ENCODE results near the gene ANAPC1. TPM values are rescaled to one million over a fixed set of nuclear protein-coding genes. Genes with fewer than 3 reads are reported as not detected.
"Not testable (repeated sequence)": the region's sequence is repeated elsewhere in the genome, so short reads cannot be mapped to it uniquely, and the experiment has no call there.

Gene ANAPC1
- total RNA-seq, 1 experiment from 2014 or later = 21.0 TPM

- no peaks in the 10 kb centered on the region for H3K27me3 ChIP-seq
- H3K9me3 ChIP-seq = no peaks in the 10 kb centered on the region
- no peak for DNase-seq
- no peak overlapping the region for H3K4me3 ChIP-seq
- no peaks in the 10 kb centered on the region for H3K36me3 ChIP-seq
Observed at GRCh38 chr2:111908578-111908977, 24.6 kb upstream of the ANAPC1 start.

DNA sequence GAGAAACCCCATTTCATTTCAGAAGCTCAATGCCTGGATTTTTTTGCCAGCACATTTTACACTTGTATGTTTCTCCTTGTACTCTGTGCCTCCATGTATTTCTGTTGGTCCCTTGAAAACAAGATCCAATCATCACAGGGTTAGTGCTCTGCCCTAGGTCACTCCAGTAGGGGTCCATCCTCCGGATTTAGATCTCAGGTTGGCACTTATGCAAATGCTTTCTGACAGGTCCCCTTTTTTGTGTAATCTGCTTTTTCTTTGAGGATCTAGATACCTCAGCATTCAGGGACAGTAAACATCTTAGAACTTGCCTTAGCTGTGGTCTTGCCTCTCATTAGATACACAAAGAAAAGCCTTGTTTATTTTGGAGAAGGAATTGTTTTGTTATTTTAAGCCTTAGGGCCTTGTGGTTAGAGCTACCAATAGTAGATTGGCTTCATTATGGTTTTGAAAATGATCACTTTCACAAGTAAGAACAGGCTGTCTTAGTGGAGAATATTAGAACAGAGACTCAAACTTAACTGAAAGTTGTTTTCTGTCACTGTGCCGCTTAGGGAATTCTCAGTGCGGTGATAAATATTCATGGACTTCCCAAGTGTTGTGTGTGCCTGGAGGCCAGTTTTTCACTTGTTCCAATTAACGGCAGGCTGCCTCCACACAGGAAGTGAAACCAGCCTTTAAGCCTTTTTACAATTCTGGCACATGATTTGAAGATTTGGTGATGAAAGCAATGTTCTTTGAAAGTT, 22.2 kb upstream of the ANAPC1 start:
- Histone ChIP-seq H3K36me3 (no peaks in the 10 kb centered on the region), H3K27me3 (no peaks in the 10 kb centered on the region), H3K9me3 (no peaks in the 10 kb centered on the region), H3K4me3 (no peak overlapping the region)
- no peak for DNase-seq

GRCh38 chr2:111905475-111905869, 21.5 kb upstream of the ANAPC1 start:
- H3K9me3 ChIP-seq, H3K27me3 ChIP-seq, DNase-seq, H3K4me3 ChIP-seq, H3K36me3 ChIP-seq: not testable (repeated sequence)

- DNase-seq = no peak
- H3K36me3 ChIP-seq = no peaks in the 10 kb centered on the region
- no peak overlapping the region for H3K4me3 ChIP-seq
- no peaks in the 10 kb centered on the region for H3K9me3 ChIP-seq
- H3K27me3 ChIP-seq = peaks cover 8% of the 10 kb centered on the region
Observed at GRCh38 chr2:111904726-111905474, 20.9 kb upstream of the ANAPC1 start.

DNA sequence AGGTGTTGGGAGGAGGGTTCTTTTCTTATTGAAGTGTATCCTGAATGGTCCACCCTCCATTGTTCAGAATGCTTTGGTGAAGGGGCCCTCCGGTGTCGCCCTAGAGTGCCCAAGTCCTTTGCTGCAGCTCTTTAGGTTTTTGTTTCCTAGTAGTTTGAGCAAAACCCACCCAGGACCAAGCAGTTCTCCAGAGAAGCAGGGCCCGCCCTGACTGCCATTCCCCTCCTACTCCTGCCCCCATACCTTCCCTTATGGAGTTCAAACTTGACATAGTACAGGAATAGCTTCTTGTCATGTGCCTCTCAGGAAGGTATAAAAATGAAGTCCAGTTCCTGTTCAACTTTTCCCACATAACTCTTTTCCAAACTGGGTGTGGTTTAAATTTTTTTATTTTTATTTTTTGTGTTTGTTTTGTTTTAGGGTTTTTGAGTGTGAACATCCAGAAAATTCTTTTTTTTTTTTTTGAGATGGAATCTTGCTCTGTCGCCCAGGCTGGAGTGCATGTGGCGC, 20.0 kb upstream of the ANAPC1 start:
- Histone ChIP-seq H3K27me3 (peaks cover 17% of the 10 kb centered on the region), H3K9me3 (no peaks in the 10 kb centered on the region), H3K4me3 (no peak overlapping the region), H3K36me3 (no peaks in the 10 kb centered on the region)
- DNase-seq = no peak

- no peak for DNase-seq
- H3K27me3 ChIP-seq = peaks cover 22% of the 10 kb centered on the region
- H3K36me3 ChIP-seq = no peaks in the 10 kb centered on the region
- no peak overlapping the region for H3K4me3 ChIP-seq
- H3K9me3 ChIP-seq = no peaks in the 10 kb centered on the region
Observed at GRCh38 chr2:111903516-111903915, 19.5 kb upstream of the ANAPC1 start.

- Histone ChIP-seq H3K27me3 (peaks cover 22% of the 10 kb centered on the region), H3K4me3 (no peak overlapping the region), H3K36me3 (no peaks in the 10 kb centered on the region), H3K9me3 (no peaks in the 10 kb centered on the region)
- no peak for DNase-seq
Observed at GRCh38 chr2:111900859-111901258, 16.9 kb upstream of the ANAPC1 start.

GRCh38 chr2:111898703-111899514, 14.9 kb upstream of the ANAPC1 start:
- H3K4me3 ChIP-seq = peak overlapping the region; percentile 60

GRCh38 chr2:111897924-111898702, 14.1 kb upstream of the ANAPC1 start, which contains the start of gene MERTK:
MERTK (plus strand) TSS chr2:111898607; CDS start chr2:111898736, 129 bp downstream.
- H3K36me3 ChIP-seq = no peaks in the 10 kb centered on the region
- H3K27me3 ChIP-seq = peaks cover 22% of the 10 kb centered on the region
- no peaks in the 10 kb centered on the region for H3K9me3 ChIP-seq
- peak within 1 kb of the TSS; percentile 60 for H3K4me3 ChIP-seq
- peak; percentile 77 for DNase-seq

More at GRCh38 chr2:111898703-111899514, 14.9 kb upstream of the ANAPC1 start:
- H3K36me3 ChIP-seq = no peaks in the 10 kb centered on the region
- DNase-seq = no peak
- peaks cover 22% of the 10 kb centered on the region for H3K27me3 ChIP-seq
- H3K9me3 ChIP-seq = no peaks in the 10 kb centered on the region

DNA sequence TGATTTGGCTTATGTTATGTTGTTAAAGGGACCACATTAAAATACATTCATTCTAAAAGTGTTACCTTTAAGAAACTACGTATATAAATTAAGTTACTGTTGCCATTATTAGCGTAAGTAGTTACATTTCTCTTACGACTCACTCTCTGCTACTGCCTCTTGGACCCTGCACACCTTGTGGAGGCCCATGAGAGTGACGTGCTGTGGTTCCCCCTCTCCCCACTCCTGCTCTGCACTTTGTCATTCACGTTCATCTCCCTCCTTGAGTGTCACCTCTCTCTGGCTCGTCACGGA, 13.6 kb upstream of the ANAPC1 start:
- H3K27me3 ChIP-seq = peaks cover 22% of the 10 kb centered on the region
- no peaks in the 10 kb centered on the region for H3K9me3 ChIP-seq
- no peaks in the 10 kb centered on the region for H3K36me3 ChIP-seq
- peak overlapping the region; percentile 60 for H3K4me3 ChIP-seq
- DNase-seq = no peak

DNA sequence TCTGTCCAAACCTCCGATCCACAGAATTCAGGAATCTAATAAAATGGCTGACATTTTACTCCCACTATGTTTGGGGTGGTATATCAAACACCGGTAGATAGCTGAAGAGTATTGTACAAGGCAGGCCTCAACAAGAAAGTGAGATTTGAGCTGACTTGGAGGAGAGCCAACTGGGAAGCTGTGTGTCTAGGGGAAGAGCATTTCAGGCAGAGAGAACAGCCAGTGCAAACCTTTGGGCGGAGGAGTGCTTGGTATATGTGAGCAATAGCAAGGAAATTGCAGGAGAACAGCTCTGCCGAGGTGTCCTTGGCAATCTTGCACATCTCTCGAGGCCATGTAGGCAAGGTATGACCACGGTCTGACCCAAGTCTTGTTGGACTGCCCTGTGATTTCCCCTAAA, 12.6 kb upstream of the ANAPC1 start:
- Histone ChIP-seq H3K9me3 (no peaks in the 10 kb centered on the region), H3K27me3 (peaks cover 22% of the 10 kb centered on the region), H3K36me3 (no peaks in the 10 kb centered on the region), H3K4me3 (no peak overlapping the region)
- no peak for DNase-seq

- H3K9me3 ChIP-seq = no peaks in the 10 kb centered on the region
- peaks cover 22% of the 10 kb centered on the region for H3K27me3 ChIP-seq
Observed at GRCh38 chr2:111896024-111896423, 12.0 kb upstream of the ANAPC1 start.

DNA sequence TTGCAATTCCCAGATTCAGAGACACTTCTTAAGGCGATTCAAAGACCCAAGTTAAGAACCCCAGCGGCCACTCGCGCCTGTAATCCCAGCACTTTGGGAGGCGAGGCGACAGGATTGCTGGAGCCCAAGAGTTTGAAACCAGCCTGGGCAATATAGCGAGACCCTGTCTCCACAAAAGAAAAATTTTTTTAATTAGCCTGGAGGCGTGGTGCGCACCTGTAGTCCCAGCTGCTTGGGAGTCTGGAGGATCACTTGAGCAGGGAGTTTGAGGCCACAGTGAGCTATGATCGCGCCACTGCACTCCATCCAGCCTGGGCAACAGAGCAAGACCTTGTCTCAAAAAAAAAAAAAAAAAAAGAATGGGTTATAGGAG, 585 bp upstream of the ANAPC1 start:
- peak overlapping the region; percentile 99 for H3K4me3 ChIP-seq
- no peak for DNase-seq
- peaks cover 2% of the 10 kb centered on the region for H3K27me3 ChIP-seq
- peaks cover 7% of the 10 kb centered on the region for H3K36me3 ChIP-seq
- H3K9me3 ChIP-seq = no peaks in the 10 kb centered on the region

More at GRCh38 chr2:111896024-111896423, 12.0 kb upstream of the ANAPC1 start:
- no peaks in the 10 kb centered on the region for H3K36me3 ChIP-seq
- no peak for DNase-seq
- no peak overlapping the region for H3K4me3 ChIP-seq

DNA sequence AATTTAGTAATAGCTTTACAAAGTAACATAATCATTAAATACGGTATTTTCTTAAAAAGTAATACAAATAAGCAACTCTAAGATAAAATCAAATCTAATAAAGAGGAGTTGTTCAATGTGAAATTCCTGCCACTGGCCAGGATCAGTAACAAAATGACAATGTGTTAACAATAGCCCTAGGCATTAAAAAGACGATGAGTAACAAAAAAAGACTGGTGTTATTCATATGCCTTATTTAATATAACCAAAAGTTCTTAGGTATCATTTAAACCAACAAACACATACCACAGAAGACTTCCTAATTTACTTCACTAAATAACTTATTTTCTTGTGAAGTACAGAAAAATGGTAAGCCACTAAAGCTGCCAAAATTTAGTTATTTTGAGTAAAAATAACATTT, 11.2 kb downstream of the ANAPC1 start:
- H3K4me3 ChIP-seq, H3K9me3 ChIP-seq, DNase-seq, H3K27me3 ChIP-seq: not testable (repeated sequence)
- peaks cover 16% of the 10 kb centered on the region for H3K36me3 ChIP-seq

DNA sequence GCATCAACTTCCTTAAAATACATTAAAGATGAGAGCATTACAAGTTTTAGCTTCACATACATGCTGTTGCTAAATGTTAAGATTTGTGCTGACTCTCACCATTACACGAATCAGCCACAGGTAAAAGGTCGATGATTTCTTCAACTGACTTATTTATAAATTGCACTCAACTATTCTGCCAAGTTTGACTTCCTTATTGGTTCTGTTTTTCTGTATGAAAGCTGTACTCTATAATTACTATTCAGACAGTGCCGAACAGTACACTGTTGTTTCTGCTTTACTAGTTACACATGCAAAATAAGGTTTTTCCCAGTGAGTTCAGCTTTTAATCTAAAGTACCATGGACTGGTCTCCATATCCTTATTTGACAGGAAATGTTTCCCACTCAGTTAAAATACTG, 18.9 kb downstream of the ANAPC1 start:
- H3K27me3 ChIP-seq, H3K36me3 ChIP-seq, DNase-seq, H3K9me3 ChIP-seq, H3K4me3 ChIP-seq: not testable (repeated sequence)

GRCh38 chr2:111860005-111860404, 24.0 kb downstream of the ANAPC1 start:
- not testable (repeated sequence) for DNase-seq, H3K4me3 ChIP-seq, H3K36me3 ChIP-seq, H3K27me3 ChIP-seq, H3K9me3 ChIP-seq

All from MG63 (cell line).